GM23338 (cell line): Measurements from ENCODE around the gene AP3D1. TPM values are rescaled to one million over a fixed set of nuclear protein-coding genes. Genes with fewer than 3 reads are reported as not detected.

ENCODE experiments used
- ATAC-seq: fragments of 200-7000 bp; cut with Tn5 transposase; 3 replicates; pipeline ENCODE4 v1.9.1; 2020
- DNase-seq: peaks from one replicate; pipeline ENCODE4 v3.0.0-alpha.2; 2015; ENCODE audit warnings: low spot score
- H2AFZ ChIP-seq: fragments of 200-600 bp; sonication (generic); 2 replicates; pipeline ENCODE4 v1.8.0; 2016; ENCODE audit warnings: antibody characterized with exemption, mild to moderate bottlenecking, moderate library complexity
- H3F3A ChIP-seq: fragments of 200-600 bp; sonication (generic); replicated peaks from 2 replicates; pipeline ENCODE4 v1.8.0; 2017; ENCODE audit warnings: antibody characterized with exemption, mixed run types, low read depth
- H3K27ac ChIP-seq: fragments of 200-600 bp; sonication (generic); 2 replicates; pipeline ENCODE4 v1.6.1; 2016; ENCODE audit warnings: low read depth
- H3K27me3 ChIP-seq: fragments of 200-600 bp; sonication (generic); 2 replicates; pipeline ENCODE4 v1.8.0; 2016; ENCODE audit warnings: mild to moderate bottlenecking, mixed run types, moderate library complexity; ENCODE audit not compliant: insufficient read depth
- H3K36me3 ChIP-seq: fragments of 200-600 bp; sonication (generic); 2 replicates; pipeline ENCODE4 v1.8.0; 2016; ENCODE audit warnings: mild to moderate bottlenecking; ENCODE audit not compliant: insufficient read depth
- H3K4me1 ChIP-seq: fragments of 200-600 bp; sonication (generic); 2 replicates; pipeline ENCODE4 v1.8.0; 2016; ENCODE audit warnings: mild to moderate bottlenecking, moderate library complexity; ENCODE audit not compliant: insufficient read depth
- H3K4me2 ChIP-seq: fragments of 200-600 bp; sonication (generic); 2 replicates; pipeline ENCODE4 v1.7.1; 2017; ENCODE audit warnings: mixed run types
- H3K4me3 ChIP-seq: fragments of 200-600 bp; sonication (generic); 2 replicates; pipeline ENCODE4 v1.6.1; 2016; ENCODE audit warnings: mixed run types
- H3K79me2 ChIP-seq: fragments of 200-600 bp; sonication (generic); replicated peaks from 2 replicates; pipeline ENCODE4 v1.8.0; 2017; ENCODE audit warnings: mild to moderate bottlenecking; ENCODE audit not compliant: insufficient read depth
- H3K9me2 ChIP-seq: fragments of 200-600 bp; sonication (generic); 2 replicates; pipeline ENCODE4 v1.8.0; 2017; ENCODE audit not compliant: insufficient read depth
- H4K20me1 ChIP-seq: fragments of 200-600 bp; sonication (generic); replicated peaks from 2 replicates; pipeline ENCODE4 v1.8.0; 2017; ENCODE audit warnings: mild to moderate bottlenecking; ENCODE audit not compliant: insufficient read depth
- H3K27ac Mint-ChIP-seq: 2 replicates; pipeline ENCODE4 v1.8.0; 2020; ENCODE audit warnings: inconsistent platforms, mild to moderate bottlenecking, moderate library complexity, mixed read lengths
- H3K27me3 Mint-ChIP-seq: 3 replicates; pipeline ENCODE4 v1.8.0; 2022; ENCODE audit warnings: low read depth, mild to moderate bottlenecking, moderate library complexity, mixed read lengths, inconsistent platforms; ENCODE audit not compliant: insufficient read depth, poor library complexity
- H3K36me3 Mint-ChIP-seq: 3 replicates; pipeline ENCODE4 v1.8.0; 2021; ENCODE audit warnings: low read depth, mild to moderate bottlenecking, inconsistent platforms, moderate library complexity, mixed read lengths
- H3K4me1 Mint-ChIP-seq: 3 replicates; pipeline ENCODE4 v1.8.0; 2020; ENCODE audit warnings: mild to moderate bottlenecking, inconsistent platforms, mixed read lengths
- H3K4me3 Mint-ChIP-seq: 3 replicates; pipeline ENCODE4 v1.8.0; 2021; ENCODE audit warnings: moderate library complexity, mild to moderate bottlenecking, inconsistent platforms, mixed read lengths
- H3K9me3 Mint-ChIP-seq: 3 replicates; pipeline ENCODE4 v1.8.0; 2020; ENCODE audit warnings: moderate library complexity, mild to moderate bottlenecking, inconsistent platforms, mixed read lengths
- CREB1 ChIP-seq: fragments of 250-450 bp; sonication (Bioruptor Pico); IDR thresholded peaks from 2 replicates; pipeline ENCODE4 v1.5.0; 2020; ENCODE audit warnings: low read depth, mild to moderate bottlenecking, moderate library complexity
- CTCF ChIP-seq, 2 experiments: fragments of 200-600 bp in 1 of 2; sonication (generic) in 1 of 2; conservative IDR thresholded peaks; 2 replicates each; pipeline versions ENCODE4 v1.5.1 to v1.6.1; 2016 to 2017; ENCODE audit warnings: antibody characterized with exemption in 2 of 2, low read depth in 2 of 2, mild to moderate bottlenecking in 2 of 2, moderate library complexity in 1 of 2
- EZH2 ChIP-seq: fragments of 200-600 bp; sonication (generic); IDR thresholded peaks from one replicate; pipeline ENCODE4 v1.8.0; 2017; ENCODE audit warnings: antibody characterized with exemption, mild to moderate bottlenecking, low read depth; ENCODE audit not compliant: unreplicated experiment
- EZH2phosphoT487 ChIP-seq: fragments of 200-600 bp; sonication (generic); IDR thresholded peaks from one replicate; pipeline ENCODE4 v1.8.1; 2018; ENCODE audit warnings: antibody characterized with exemption; ENCODE audit not compliant: unreplicated experiment
- JUNB ChIP-seq: IDR thresholded peaks from one replicate; pipeline ENCODE4 v1.6.1; 2016; ENCODE audit warnings: antibody characterized with exemption; ENCODE audit not compliant: unreplicated experiment
- POLR2AphosphoS5 ChIP-seq: IDR thresholded peaks from 2 replicates; pipeline ENCODE4 v1.6.1; 2016; ENCODE audit warnings: antibody characterized with exemption, low read depth
- ZNF114 ChIP-seq: fragments of 250-450 bp; sonication (Bioruptor Pico); IDR thresholded peaks from 2 replicates; pipeline ENCODE4 v1.5.0; 2020; ENCODE audit warnings: mild to moderate bottlenecking, moderate library complexity
- ZNF462 ChIP-seq: fragments of 250-450 bp; sonication (Bioruptor Pico); IDR thresholded peaks from 2 replicates; pipeline ENCODE4 v1.5.0; 2020; ENCODE audit warnings: mild to moderate bottlenecking, moderate library complexity
- polyA plus RNA-seq: library from polyadenylated mRNA; unstranded; fragments of >200 nt; fragmentation: Nextera tagmentation; extraction: Ambion mirVana; gene quantifications from 2 replicates; pipeline ENCODE4 v1.2.1, GENCODE V29; 2016
- total RNA-seq: library from RNA; depleted of rRNA; stranded (reverse); fragments of >200 nt; shearing (Covaris generic); gene quantifications from 2 replicates; pipeline ENCODE4 v1.2.3, GENCODE V29; 2014
- TF ChIP-seq, protein P1 (sequence below): IDR thresholded peaks from 2 replicates; pipeline ENCODE4 v1.6.1; 2016; ENCODE audit warnings: antibody characterized with exemption

The AP3D1 gene
- total and polyA plus RNA-seq, 2 experiments from 2014 or later: 101 to 236 TPM

DNA sequence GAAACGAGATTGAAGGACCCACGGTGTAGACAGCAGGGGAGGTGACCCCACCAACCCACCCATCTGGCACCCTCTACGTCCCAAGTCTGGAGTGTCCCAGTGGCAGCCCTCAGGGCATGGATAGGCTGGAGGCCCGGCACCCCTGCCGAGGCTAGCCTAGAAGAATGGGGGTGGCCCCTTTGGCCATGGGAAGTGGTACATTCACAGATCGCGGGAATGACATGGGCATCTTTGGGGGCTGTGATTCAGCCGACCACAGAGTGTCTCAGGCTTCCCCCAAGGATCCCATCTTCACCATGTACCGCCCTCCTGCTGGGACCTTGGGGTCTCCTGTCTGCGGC is 89.0 kb downstream of the AP3D1 start:
- Histone ChIP-seq H3K79me2 (no peaks in the 10 kb centered on the region), H2AFZ (no peak overlapping the region), H3K9me2 (no peaks in the 10 kb centered on the region), H3K4me3 (peak overlapping the region; percentile 83), H3K4me2 (peak overlapping the region; percentile 85), H3K4me1 (peaks cover 21% of the 10 kb centered on the region), H3K36me3 (no peaks in the 10 kb centered on the region), H4K20me1 (no peaks in the 10 kb centered on the region), H3K27ac (peak overlapping the region; percentile 53; the same call in 1 of the 2 replicates), H3K27me3 (no peaks in the 10 kb centered on the region), H3F3A (peaks cover 13% of the 10 kb centered on the region; the same call in 1 of the 2 replicates)
- ATAC-seq (no peak), DNase-seq (no peak)
- H3K4me3 Mint-ChIP-seq: peak overlapping the region; percentile 87
- TF ChIP-seq CTCF (conservative IDR thresholded peaks at IDR 0.05; ENCODE audit: low read depth in 2 of 2) (0 out of 4 replicates have a peak, but pooled peaks of 1 of the 2 experiments have one; percentile 1), EZH2phosphoT487 (no peak), ZNF114 (CRISPR knock-in tag) (no peak)
- TF ChIP-seq, protein P1, sequence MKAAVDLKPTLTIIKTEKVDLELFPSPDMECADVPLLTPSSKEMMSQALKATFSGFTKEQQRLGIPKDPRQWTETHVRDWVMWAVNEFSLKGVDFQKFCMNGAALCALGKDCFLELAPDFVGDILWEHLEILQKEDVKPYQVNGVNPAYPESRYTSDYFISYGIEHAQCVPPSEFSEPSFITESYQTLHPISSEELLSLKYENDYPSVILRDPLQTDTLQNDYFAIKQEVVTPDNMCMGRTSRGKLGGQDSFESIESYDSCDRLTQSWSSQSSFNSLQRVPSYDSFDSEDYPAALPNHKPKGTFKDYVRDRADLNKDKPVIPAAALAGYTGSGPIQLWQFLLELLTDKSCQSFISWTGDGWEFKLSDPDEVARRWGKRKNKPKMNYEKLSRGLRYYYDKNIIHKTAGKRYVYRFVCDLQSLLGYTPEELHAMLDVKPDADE: no peak
- H3K9me3 Mint-ChIP-seq: no peaks in the 10 kb centered on the region
- H3K27ac Mint-ChIP-seq: peak overlapping the region; percentile 97
- H3K27me3 Mint-ChIP-seq: peaks cover 9% of the 10 kb centered on the region
- peaks cover 24% of the 10 kb centered on the region for H3K4me1 Mint-ChIP-seq
- H3K36me3 Mint-ChIP-seq: no peaks in the 10 kb centered on the region; the same call in 2 of the 3 replicates

DNA sequence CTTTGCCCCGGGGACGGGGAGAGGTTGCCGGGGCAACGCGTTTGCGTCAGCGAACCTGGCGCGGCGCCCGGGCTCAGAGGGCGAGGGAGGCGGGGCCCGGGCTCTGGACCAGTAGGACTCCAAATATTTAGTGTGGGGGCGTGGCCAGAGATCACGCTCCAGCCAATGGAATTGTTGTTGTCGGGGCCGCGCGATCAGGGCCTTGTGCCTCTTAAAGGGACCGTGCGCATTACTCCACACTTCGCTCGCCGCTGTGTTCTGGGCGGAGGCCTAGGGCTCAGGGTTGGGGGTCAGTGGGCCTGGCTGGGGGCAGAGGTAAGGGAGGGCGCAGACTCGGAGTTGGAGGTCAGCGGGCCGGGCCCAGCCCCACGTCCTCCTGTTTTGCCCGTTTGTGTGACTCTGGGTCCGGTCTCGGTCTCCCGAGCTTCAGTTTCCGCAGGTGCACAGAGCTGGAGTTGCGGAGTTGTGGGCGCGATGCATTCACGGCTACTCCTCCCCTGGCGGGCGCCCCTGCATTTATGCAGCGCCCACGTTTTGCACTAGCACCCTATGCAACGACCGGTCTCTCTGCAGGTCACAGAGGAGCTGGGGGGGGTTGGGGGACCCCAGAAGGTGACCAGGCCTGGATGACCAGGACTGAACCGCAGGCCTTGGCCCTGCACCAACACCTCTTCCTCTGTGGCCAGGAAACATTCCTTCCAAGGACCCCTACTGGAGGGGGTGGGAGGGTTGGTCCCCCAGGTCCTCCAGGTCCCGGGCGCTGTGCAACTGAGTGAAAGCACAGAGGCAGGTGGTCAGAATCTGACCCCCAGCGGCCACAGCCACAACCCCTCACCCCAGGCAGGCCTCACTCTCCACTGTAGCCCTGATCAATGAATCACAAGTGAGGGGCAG is 89.6 kb downstream of the AP3D1 start:
- Histone ChIP-seq H3K27ac (peak overlapping the region; percentile 84), H3K27me3 (no peaks in the 10 kb centered on the region), H3K4me2 (peak overlapping the region; percentile 98), H3K4me1 (peaks cover 21% of the 10 kb centered on the region), H3K36me3 (no peaks in the 10 kb centered on the region), H2AFZ (peak overlapping the region; percentile 83), H3K4me3 (peak overlapping the region; percentile 83), H3F3A (peaks cover 13% of the 10 kb centered on the region; the same call in 1 of the 2 replicates), H3K9me2 (no peaks in the 10 kb centered on the region), H3K79me2 (no peaks in the 10 kb centered on the region), H4K20me1 (no peaks in the 10 kb centered on the region)
- Mint-ChIP-seq H3K4me3 (peak overlapping the region; percentile 87), H3K27me3 (peaks cover 9% of the 10 kb centered on the region), H3K9me3 (no peaks in the 10 kb centered on the region), H3K4me1 (peaks cover 24% of the 10 kb centered on the region), H3K27ac (peak overlapping the region; percentile 97), H3K36me3 (no peaks in the 10 kb centered on the region; the same call in 2 of the 3 replicates)
- peak; percentile 100 for DNase-seq
- ATAC-seq: peak; percentile 80
- TF ChIP-seq ZNF462 (CRISPR knock-in tag) (no peak), EZH2 (no peak), JUNB (no peak), CREB1 (peak; percentile 74; the same call in 1 of the 2 replicates), POLR2AphosphoS5 (peak; percentile 71)
- TF ChIP-seq, protein P1: 0 out of 2 replicates have a peak, but pooled peaks have one; percentile 26
